Sigmoid colon (tissue), 7 donors: ENCODE data around the gene EGFLAM. TPM values are rescaled to one million over a fixed set of nuclear protein-coding genes. Genes with fewer than 3 reads are reported as not detected.

Source experiments
- DNase-seq: peaks from one replicate; pipeline ENCODE4 v3.0.0-alpha.2; 2019
- H3K27ac ChIP-seq, 4 donors: fragments of 200-600 bp; sonication (generic); one replicate each; pipeline ENCODE4 v1.5.1; 2016 to 2019; ENCODE audit warnings: mild to moderate bottlenecking in 1 of 4
- H3K27me3 ChIP-seq, 3 donors: fragments of 200-600 bp; sonication (generic); one replicate each; pipeline ENCODE4 v1.5.1; 2019; ENCODE audit warnings: mild to moderate bottlenecking in 1 of 3
- H3K36me3 ChIP-seq, 4 donors: fragments of 200-600 bp; sonication (generic); one replicate each; pipeline ENCODE4 v1.5.1; 2016 to 2019
- H3K4me1 ChIP-seq, 4 donors: fragments of 200-600 bp; sonication (generic); one replicate each; pipeline ENCODE4 v1.5.1; 2017 to 2019
- H3K4me3 ChIP-seq, 4 donors: fragments of 200-600 bp; sonication (generic); one replicate each; pipeline ENCODE4 v1.5.1; 2017 to 2019; ENCODE audit warnings: mild to moderate bottlenecking in 2 of 4, moderate library complexity in 1 of 4
- H3K9me3 ChIP-seq, 4 donors: fragments of 200-600 bp in 3 of 4; sonication (generic) in 3 of 4; one replicate each; pipeline versions ENCODE4 v1.5.1 to v1.6.1; 2013 to 2019
- EP300 ChIP-seq, 4 donors: sonication (generic); formaldehyde crosslinking; IDR thresholded peaks; one replicate each; pipeline ENCODE4 v1.6.1; 2017; ENCODE audit warnings: antibody characterized with exemption in 4 of 4
- POLR2A ChIP-seq, 2 donors: fragments of 450-650 bp; IDR thresholded peaks; one replicate each; pipeline ENCODE4 v1.6.1; 2016; ENCODE audit warnings: antibody characterized with exemption in 2 of 2, mild to moderate bottlenecking in 2 of 2, moderate library complexity in 2 of 2
- POLR2AphosphoS5 ChIP-seq, 4 donors: sonication (generic); formaldehyde crosslinking; IDR thresholded peaks; one replicate each; pipeline ENCODE4 v1.6.1; 2017; ENCODE audit warnings: antibody characterized with exemption in 4 of 4
- WGBS, 2 donors: extraction: QIAGEN DNeasy Blood & Tissue Kit; methylation state at CpG; one replicate each; pipeline ENCODE4 v1.1.7; 2013; 5-methylcytosine and 5-hydroxymethylcytosine counted together
- intact Hi-C: fragments of 100-400 bp; cut with DNase I; formaldehyde crosslinking; loops from one replicate; pipeline ENCODE4 v1.15.1; 2023
- polyA plus RNA-seq, 3 donors: library from polyadenylated mRNA; stranded (reverse); fragments of 200-250 nt; gene quantifications; one replicate each; pipeline ENCODE4 v1.2.3, GENCODE V29; 2013
- total RNA-seq, 4 donors: library from RNA; depleted of rRNA; stranded (reverse); fragments of >200 nt; gene quantifications; one replicate each; pipeline ENCODE4 v1.1.0, GENCODE V29; 2016
- TF ChIP-seq, protein P1 (sequence below), 4 experiments: fragments of 450-650 bp in 3 of 4; fragments of 200-600 bp in 1 of 4; IDR thresholded peaks; one replicate each; pipeline ENCODE4 v1.5.1; 2016 to 2019; ENCODE audit warnings: antibody characterized with exemption in 4 of 4, mild to moderate bottlenecking in 3 of 4, moderate library complexity in 2 of 4
- donor health status: healthy with polysubstance abuse.
- donor health status: Bipolar disorder and iron deficiency.
- donor health status: healthy.

Gene EGFLAM
- total and polyA plus RNA-seq, 7 donors, result 0.46 to 5.7 (median 2.5) TPM

DNA sequence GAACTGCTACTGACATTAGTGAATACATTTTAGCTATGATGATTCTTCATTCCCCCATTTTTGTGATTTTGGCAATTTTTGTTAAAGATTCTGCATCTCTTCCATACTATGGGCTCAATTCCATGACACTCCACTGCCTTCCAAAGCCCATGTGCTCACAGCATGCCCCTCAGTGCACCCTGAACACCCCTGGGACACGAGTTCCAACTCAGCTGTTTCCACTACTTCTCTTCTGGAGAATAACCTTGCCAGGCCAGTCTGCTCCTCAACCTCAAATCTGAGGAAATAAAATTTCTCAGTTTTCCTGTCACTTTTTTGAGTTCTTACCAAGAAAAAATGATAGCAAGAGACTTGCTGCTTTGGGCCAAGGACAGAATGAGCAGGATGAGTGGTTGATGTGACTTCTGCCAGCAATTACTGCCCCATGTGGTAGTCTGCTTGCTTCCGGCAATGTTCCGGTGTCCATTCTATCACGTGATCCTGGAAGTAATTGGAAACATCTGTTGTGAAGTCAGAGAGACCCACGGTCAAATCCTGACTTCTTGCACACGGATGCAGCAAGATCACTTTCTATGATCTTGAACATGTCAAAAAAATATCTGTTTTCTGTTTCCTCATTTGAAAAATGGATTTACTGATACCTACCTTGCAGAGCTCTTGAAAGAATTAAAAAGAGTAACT, 58.3 kb downstream of the EGFLAM start:
- Histone ChIP-seq H3K27ac (no peak overlapping the region), H3K9me3 (no peaks in the 10 kb centered on the region), H3K4me3 (no peak overlapping the region), H3K4me1 (no peaks in the 10 kb centered on the region), H3K36me3 (no peaks in the 10 kb centered on the region), H3K27me3 (no peaks in the 10 kb centered on the region)
- TF ChIP-seq, protein P1, sequence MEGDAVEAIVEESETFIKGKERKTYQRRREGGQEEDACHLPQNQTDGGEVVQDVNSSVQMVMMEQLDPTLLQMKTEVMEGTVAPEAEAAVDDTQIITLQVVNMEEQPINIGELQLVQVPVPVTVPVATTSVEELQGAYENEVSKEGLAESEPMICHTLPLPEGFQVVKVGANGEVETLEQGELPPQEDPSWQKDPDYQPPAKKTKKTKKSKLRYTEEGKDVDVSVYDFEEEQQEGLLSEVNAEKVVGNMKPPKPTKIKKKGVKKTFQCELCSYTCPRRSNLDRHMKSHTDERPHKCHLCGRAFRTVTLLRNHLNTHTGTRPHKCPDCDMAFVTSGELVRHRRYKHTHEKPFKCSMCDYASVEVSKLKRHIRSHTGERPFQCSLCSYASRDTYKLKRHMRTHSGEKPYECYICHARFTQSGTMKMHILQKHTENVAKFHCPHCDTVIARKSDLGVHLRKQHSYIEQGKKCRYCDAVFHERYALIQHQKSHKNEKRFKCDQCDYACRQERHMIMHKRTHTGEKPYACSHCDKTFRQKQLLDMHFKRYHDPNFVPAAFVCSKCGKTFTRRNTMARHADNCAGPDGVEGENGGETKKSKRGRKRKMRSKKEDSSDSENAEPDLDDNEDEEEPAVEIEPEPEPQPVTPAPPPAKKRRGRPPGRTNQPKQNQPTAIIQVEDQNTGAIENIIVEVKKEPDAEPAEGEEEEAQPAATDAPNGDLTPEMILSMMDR (IDR thresholded peaks at IDR 0.05), result no peak
- TF ChIP-seq POLR2AphosphoS5 (IDR thresholded peaks at IDR 0.05), result peak in 3 of 4 donors; percentile 33 to 41 (median 39)
- DNase-seq, result no peak
- 54 to 59% methylated on average over 6 of the region's 6 CpGs for WGBS, 2 donors
- intact Hi-C loops, result no loop called here

DNA sequence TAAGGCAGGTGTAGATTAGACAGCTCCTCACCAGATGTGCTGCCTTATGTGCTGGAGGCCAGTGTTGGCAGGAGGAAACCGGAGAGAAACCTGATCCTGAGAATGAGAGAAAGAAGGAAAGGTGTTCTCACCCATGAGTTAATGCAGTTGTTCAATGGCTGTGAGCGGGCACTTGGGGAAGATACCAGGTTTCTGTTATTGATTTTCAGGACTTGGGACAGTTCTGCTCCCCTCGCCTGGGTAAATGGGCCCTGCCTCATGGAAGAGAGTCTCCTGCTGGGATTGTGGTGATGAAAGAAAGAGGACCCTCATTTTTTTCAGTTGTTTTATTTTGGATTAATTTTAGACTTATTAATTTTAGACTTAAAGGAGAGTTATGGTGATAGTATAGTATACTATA, 59.5 kb downstream of the EGFLAM start:
- Histone ChIP-seq H3K4me3 (no peak overlapping the region), H3K9me3 (no peaks in the 10 kb centered on the region), H3K36me3 (no peaks in the 10 kb centered on the region), H3K27me3 (no peaks in the 10 kb centered on the region), H3K27ac (no peak overlapping the region), H3K4me1 (no peaks in the 10 kb centered on the region)
- intact Hi-C loops, result no loop called here
- DNase-seq, result no peak
- TF ChIP-seq, protein P1 (IDR thresholded peaks at IDR 0.05), result no peak
- TF ChIP-seq POLR2A (IDR thresholded peaks at IDR 0.05), result no peak
- TF ChIP-seq POLR2AphosphoS5 (IDR thresholded peaks at IDR 0.05), result no peak
- no peak for TF ChIP-seq EP300 (IDR thresholded peaks at IDR 0.05)
- 64 to 80% methylated on average over 3 of the region's 3 CpGs for WGBS, 2 donors

DNA sequence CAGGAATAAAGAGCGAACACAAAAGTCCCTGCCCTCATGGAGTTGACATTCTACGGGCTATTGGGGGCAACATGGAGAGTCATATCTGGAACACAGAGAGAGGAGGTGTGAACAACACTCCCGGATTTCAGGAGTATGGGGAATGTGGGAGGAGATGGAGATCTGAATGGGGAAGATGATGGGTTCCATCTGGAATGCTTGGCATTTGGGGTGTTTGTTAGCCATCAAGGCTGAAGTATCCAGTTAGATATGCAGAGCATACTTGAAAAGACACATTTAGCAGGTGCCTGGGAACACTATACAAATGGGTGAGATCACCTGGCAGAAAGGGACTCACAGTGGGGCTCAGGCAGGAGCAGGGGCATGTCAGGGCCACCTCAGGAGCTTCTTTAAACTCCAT, 61.1 kb downstream of the EGFLAM start:
- no peak for DNase-seq
- no peaks in the 10 kb centered on the region for H3K9me3 ChIP-seq
- H3K4me1 ChIP-seq, result no peaks in the 10 kb centered on the region
- no peaks in the 10 kb centered on the region for H3K36me3 ChIP-seq
- intact Hi-C loops, result no loop called here
- no peak for TF ChIP-seq POLR2AphosphoS5 (IDR thresholded peaks at IDR 0.05)
- TF ChIP-seq EP300 (IDR thresholded peaks at IDR 0.05), result no peak
- no peak for TF ChIP-seq POLR2A (IDR thresholded peaks at IDR 0.05)
- TF ChIP-seq, protein P1 (IDR thresholded peaks at IDR 0.05), result no peak
- no peak overlapping the region for H3K27ac ChIP-seq
- no peak overlapping the region for H3K4me3 ChIP-seq
- no peaks in the 10 kb centered on the region for H3K27me3 ChIP-seq
- 82 to 91% methylated on average over 3 of the region's 3 CpGs for WGBS, 2 donors

GRCh38 chr5:38321978-38322377, 63.6 kb downstream of the EGFLAM start:
- intact Hi-C loops, result no loop called here
- Histone ChIP-seq H3K4me1 (no peaks in the 10 kb centered on the region), H3K9me3 (no peaks in the 10 kb centered on the region), H3K27ac (no peak overlapping the region), H3K27me3 (no peaks in the 10 kb centered on the region), H3K4me3 (no peak overlapping the region), H3K36me3 (no peaks in the 10 kb centered on the region)
- no peak for TF ChIP-seq POLR2A (IDR thresholded peaks at IDR 0.05)
- TF ChIP-seq POLR2AphosphoS5 (IDR thresholded peaks at IDR 0.05), result no peak
- no peak for TF ChIP-seq EP300 (IDR thresholded peaks at IDR 0.05)
- WGBS, 2 donors, result 80 to 85% methylated on average over 7 of the region's 7 CpGs
- no peak for DNase-seq

GRCh38 chr5:38323645-38324295, 65.4 kb downstream of the EGFLAM start:
- no peak for DNase-seq
- TF ChIP-seq, protein P1 (IDR thresholded peaks at IDR 0.05), result no peak
- TF ChIP-seq EP300 (IDR thresholded peaks at IDR 0.05), result no peak
- TF ChIP-seq POLR2A (IDR thresholded peaks at IDR 0.05), result no peak
- no peak for TF ChIP-seq POLR2AphosphoS5 (IDR thresholded peaks at IDR 0.05)
- Histone ChIP-seq H3K4me1 (no peaks in the 10 kb centered on the region), H3K36me3 (no peaks in the 10 kb centered on the region), H3K9me3 (no peaks in the 10 kb centered on the region), H3K27me3 (no peaks in the 10 kb centered on the region), H3K27ac (no peak overlapping the region), H3K4me3 (no peak overlapping the region)
- WGBS, 2 donors, result 77 to 79% methylated on average over 9 of the region's 9 CpGs
- intact Hi-C loops, result no loop called here
